H9 (cell line): ENCODE results near the gene SAXO2. TPM values are rescaled to one million over a fixed set of nuclear protein-coding genes. Genes with fewer than 3 reads are reported as not detected.
"Not testable (repeated sequence)": the region's sequence is repeated elsewhere in the genome, so short reads cannot be mapped to it uniquely, and the experiment has no call there.

Experiments used
- DNase-seq: peaks from one replicate; pipeline ENCODE4 v3.0.0-alpha.2; 2017
- H2AFZ ChIP-seq: one replicate; pipeline ENCODE4 v1.6.1; 2013; ENCODE audit warnings: mild to moderate bottlenecking, low read length, control low read depth, moderate library complexity
- H2AK5ac ChIP-seq: 2 replicates; pipeline ENCODE4 v1.6.1; 2013; ENCODE audit warnings: low read length, control low read depth, mixed read lengths; ENCODE audit not compliant: insufficient read length
- H2BK120ac ChIP-seq: one replicate; pipeline ENCODE4 v1.6.1; 2013; ENCODE audit warnings: low read depth, mild to moderate bottlenecking, low read length, control low read depth, inconsistent platforms; ENCODE audit not compliant: poor library complexity, severe bottlenecking
- H2BK12ac ChIP-seq: 2 replicates; pipeline ENCODE4 v1.6.1; 2013; ENCODE audit warnings: low read length, control low read depth, mixed read lengths, low read depth; ENCODE audit not compliant: insufficient read length
- H2BK15ac ChIP-seq: 2 replicates; pipeline ENCODE4 v1.6.1; 2013; ENCODE audit warnings: low read depth, low read length, control low read depth
- H2BK20ac ChIP-seq: one replicate; pipeline ENCODE4 v1.6.1; 2013; ENCODE audit warnings: low read depth, mild to moderate bottlenecking, low read length, control low read depth, inconsistent platforms; ENCODE audit not compliant: poor library complexity, severe bottlenecking
- H2BK5ac ChIP-seq: 2 replicates; pipeline ENCODE4 v1.6.1; 2013; ENCODE audit warnings: low read length, control low read depth, mixed read lengths; ENCODE audit not compliant: insufficient read length
- H3K14ac ChIP-seq: 2 replicates; pipeline ENCODE4 v1.6.1; 2013; ENCODE audit warnings: low read length, control low read depth; ENCODE audit not compliant: insufficient read depth
- H3K18ac ChIP-seq: 2 replicates; pipeline ENCODE4 v1.6.1; 2013; ENCODE audit warnings: low read depth, mild to moderate bottlenecking, mixed read lengths, low read length, control low read depth; ENCODE audit not compliant: insufficient read length
- H3K23ac ChIP-seq: 2 replicates; pipeline ENCODE4 v1.6.1; 2013; ENCODE audit warnings: low read length, control low read depth, mixed read lengths, low read depth; ENCODE audit not compliant: insufficient read length
- H3K23me2 ChIP-seq: 2 replicates; pipeline ENCODE4 v1.6.1; 2013; ENCODE audit warnings: low read depth, mild to moderate bottlenecking, mixed read lengths, low read length, control low read depth; ENCODE audit not compliant: insufficient read length, poor library complexity, severe bottlenecking
- H3K27ac ChIP-seq: 2 replicates; pipeline ENCODE4 v1.5.1; 2013; ENCODE audit warnings: low read length, control low read depth, mixed read lengths, low read depth; ENCODE audit not compliant: insufficient read length
- H3K27me3 ChIP-seq: 2 replicates; pipeline ENCODE4 v1.6.1; 2013; ENCODE audit warnings: low read length, control low read depth, inconsistent platforms; ENCODE audit not compliant: insufficient read depth
- H3K4ac ChIP-seq: 2 replicates; pipeline ENCODE4 v1.6.1; 2013; ENCODE audit warnings: low read depth, mild to moderate bottlenecking, control low read depth, inconsistent platforms, low read length, moderate library complexity
- H3K4me1 ChIP-seq: 2 replicates; pipeline ENCODE4 v1.6.1; 2013; ENCODE audit warnings: low read length, control low read depth, inconsistent platforms; ENCODE audit not compliant: insufficient read depth
- H3K4me2 ChIP-seq: 2 replicates; pipeline ENCODE4 v1.6.1; 2013; ENCODE audit warnings: low read length, control low read depth, mixed read lengths; ENCODE audit not compliant: insufficient read length, insufficient read depth
- H3K56ac ChIP-seq: 2 replicates; pipeline ENCODE4 v1.6.1; 2013; ENCODE audit warnings: low read depth, mild to moderate bottlenecking, mixed read lengths, low read length, control low read depth; ENCODE audit not compliant: insufficient read length
- H3K79me1 ChIP-seq: 2 replicates; pipeline ENCODE4 v1.6.1; 2013; ENCODE audit warnings: low read depth, mild to moderate bottlenecking, moderate library complexity, low read length, control low read depth, inconsistent platforms; ENCODE audit not compliant: insufficient read depth, poor library complexity, severe bottlenecking
- H3K79me2 ChIP-seq: 2 replicates; pipeline ENCODE4 v1.6.1; 2013; ENCODE audit warnings: low read length, control low read depth, inconsistent platforms; ENCODE audit not compliant: insufficient read depth
- H3K9ac ChIP-seq: 2 replicates; pipeline ENCODE4 v1.6.1; 2013; ENCODE audit warnings: low read length, control low read depth, mixed read lengths; ENCODE audit not compliant: insufficient read length; ENCODE audit errors: extremely low read depth
- H3K9me3 ChIP-seq: one replicate; pipeline ENCODE4 v1.6.1; 2013; ENCODE audit warnings: low read depth, low read length, inconsistent platforms; ENCODE audit not compliant: control insufficient read depth
- H3T11ph ChIP-seq: one replicate; pipeline ENCODE4 v1.6.1; 2013; ENCODE audit warnings: mild to moderate bottlenecking, low read length, control low read depth, inconsistent platforms
- H4K20me1 ChIP-seq: one replicate; pipeline ENCODE4 v1.6.1; 2013; ENCODE audit not compliant: control insufficient read depth, insufficient read length, insufficient read depth
- H4K5ac ChIP-seq: 2 replicates; pipeline ENCODE4 v1.6.1; 2013; ENCODE audit warnings: low read depth, mild to moderate bottlenecking, mixed read lengths, low read length, control low read depth; ENCODE audit not compliant: insufficient read length
- H4K8ac ChIP-seq: replicated peaks from 2 replicates; pipeline ENCODE4 v1.6.1; 2013; ENCODE audit warnings: low read length, control low read depth, mixed read lengths, low read depth; ENCODE audit not compliant: insufficient read length
- H4K91ac ChIP-seq: 2 replicates; pipeline ENCODE4 v1.6.1; 2013; ENCODE audit warnings: low read depth, mild to moderate bottlenecking, moderate library complexity, mixed read lengths, low read length, control low read depth; ENCODE audit not compliant: insufficient read length
- H3K27ac Mint-ChIP-seq, 3 experiments: 2 replicates in 2 of 3; 3 replicates in 1 of 3; pipeline ENCODE4 v1.8.0; 2020 to 2021; ENCODE audit warnings: mixed read lengths in 3 of 3, mild to moderate bottlenecking in 1 of 3, moderate library complexity in 1 of 3
- H3K27me3 Mint-ChIP-seq: 2 replicates; pipeline ENCODE4 v1.8.0; 2021; ENCODE audit warnings: low read depth, mild to moderate bottlenecking, moderate library complexity, mixed read lengths
- H3K36me3 Mint-ChIP-seq, 3 experiments: 2 replicates in 2 of 3; 3 replicates in 1 of 3; pipeline ENCODE4 v1.8.0; 2020 to 2021; ENCODE audit warnings: low read depth in 3 of 3, mixed read lengths in 3 of 3; ENCODE audit not compliant: insufficient read depth in 1 of 3
- H3K4me1 Mint-ChIP-seq, 2 experiments: 2 replicates each; pipeline ENCODE4 v1.8.0; 2020; ENCODE audit warnings: mixed read lengths in 2 of 2
- H3K4me3 Mint-ChIP-seq, 2 experiments: 2 replicates in 1 of 2; 3 replicates in 1 of 2; pipeline ENCODE4 v1.8.0; 2020 to 2021; ENCODE audit warnings: mild to moderate bottlenecking in 2 of 2, mixed read lengths in 2 of 2, moderate library complexity in 1 of 2
- H3K9me3 Mint-ChIP-seq, 2 experiments: 2 replicates in 1 of 2; 3 replicates in 1 of 2; pipeline ENCODE4 v1.8.0; 2020; ENCODE audit warnings: mild to moderate bottlenecking in 2 of 2, mixed read lengths in 2 of 2, moderate library complexity in 1 of 2
- WGBS: extraction: QIAGEN DNeasy Blood & Tissue Kit; methylation state at CpG from one replicate; pipeline ENCODE4 v1.1.7; 2013; ENCODE audit warnings: missing lambda C conversion rate, low lambda C conversion rate, mixed read lengths; ENCODE audit not compliant: insufficient read length; ENCODE audit errors: extremely low coverage; 5-methylcytosine and 5-hydroxymethylcytosine counted together
- total RNA-seq: library from RNA; stranded (reverse); gene quantifications from 2 replicates; pipeline ENCODE4 v1.2.1, GENCODE V29; 2021
- TF ChIP-seq, protein P1 (sequence below): fragments of 200-600 bp; sonication (generic); conservative IDR thresholded peaks from 3 replicates; pipeline ENCODE4 v1.8.0; 2021; ENCODE audit warnings: antibody characterized with exemption, mild to moderate bottlenecking

Gene SAXO2
- total RNA-seq, 1 experiment from 2014 or later = 3.1 TPM

DNA sequence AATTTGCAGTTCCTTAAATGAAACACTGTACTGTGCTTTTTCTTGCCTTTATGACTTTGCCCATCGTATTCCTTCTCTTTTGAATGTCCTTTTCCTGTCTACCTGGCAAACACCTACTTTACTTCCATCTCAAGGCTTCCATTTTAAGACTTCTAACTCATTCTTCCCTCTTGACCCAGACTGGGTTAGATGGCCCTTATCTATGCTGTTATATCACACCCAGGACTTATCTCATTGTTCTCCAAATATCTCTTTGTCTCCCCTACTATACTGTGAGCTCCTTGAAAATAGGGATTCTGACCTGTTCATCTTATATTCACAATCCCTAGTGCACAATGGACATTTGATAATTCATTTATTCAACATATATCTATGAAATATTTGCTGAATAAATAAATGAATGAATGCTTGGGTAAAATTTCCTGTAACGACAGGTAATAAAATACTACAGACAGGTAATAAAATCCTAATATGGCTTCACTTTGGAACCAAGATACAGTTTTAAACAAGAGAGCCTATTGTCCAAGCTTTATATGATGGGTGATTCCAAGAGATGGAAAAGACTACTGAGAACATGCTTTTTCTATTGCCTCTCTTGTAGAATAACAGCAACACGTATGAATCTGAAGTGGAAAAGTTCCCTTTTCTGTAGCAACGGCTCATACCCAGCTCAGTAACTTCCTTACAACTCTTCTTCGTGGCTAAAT is 22.8 kb upstream of the SAXO2 start:
- no peak overlapping the region; a peak in 1 of 7 replicates for H3K27ac Mint-ChIP-seq

DNA sequence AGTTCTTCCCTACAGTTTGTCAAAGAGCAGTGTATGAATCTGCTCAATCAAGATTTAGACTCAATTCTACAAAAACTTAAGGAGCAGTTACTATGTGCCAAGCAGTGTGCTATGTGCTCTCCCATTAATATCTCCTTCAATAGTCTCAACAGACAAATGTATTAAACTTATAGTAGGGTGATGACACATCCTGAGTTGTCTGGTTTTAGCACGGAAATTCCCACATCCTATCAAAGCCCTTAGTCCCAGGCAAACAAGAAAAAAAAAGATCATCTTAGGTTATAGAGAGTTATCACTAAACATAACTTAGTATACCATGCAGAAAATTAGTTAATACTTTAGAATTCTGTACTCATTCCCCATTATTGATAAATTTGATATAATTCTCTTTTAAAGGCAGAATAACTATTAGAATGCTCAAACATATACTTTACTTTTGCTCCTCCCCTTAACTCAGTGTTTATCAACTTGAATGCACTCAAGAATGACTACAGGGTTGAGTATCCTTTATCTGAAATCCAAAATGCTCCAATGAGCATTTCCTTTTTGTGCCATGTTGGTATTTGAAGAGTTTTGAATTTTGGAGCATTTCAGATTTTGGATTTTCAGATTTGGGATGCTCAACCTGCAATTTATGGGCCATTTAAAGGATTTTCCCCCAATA is 20.6 kb upstream of the SAXO2 start:
- not testable (repeated sequence) for H4K8ac ChIP-seq, H3K4me2 ChIP-seq, H3K9me3 ChIP-seq, H3K9ac ChIP-seq, H3K27me3 ChIP-seq, H3K79me1 ChIP-seq, H4K20me1 ChIP-seq, H3K79me2 ChIP-seq, H3K4me1 Mint-ChIP-seq, H3K18ac ChIP-seq, H3K4ac ChIP-seq, H3K9me3 Mint-ChIP-seq, H3K56ac ChIP-seq, H2BK20ac ChIP-seq, H2BK12ac ChIP-seq, H3K4me1 ChIP-seq, H4K91ac ChIP-seq, H3K27me3 Mint-ChIP-seq, H3K27ac Mint-ChIP-seq, H3K27ac ChIP-seq, H3K14ac ChIP-seq, H3K4me3 Mint-ChIP-seq, H2BK15ac ChIP-seq, H2AFZ ChIP-seq, H2BK120ac ChIP-seq, DNase-seq, H4K5ac ChIP-seq, H2BK5ac ChIP-seq, H3K23me2 ChIP-seq, H2AK5ac ChIP-seq, H3K23ac ChIP-seq, H3T11ph ChIP-seq
- H3K36me3 Mint-ChIP-seq = peaks cover 3 to 40% (median 18%) of the 10 kb centered on the region in 3 experiments; a peak in 5 of 7 replicates
- WGBS = no CpG with 5 or more reads among the region's 1 CpG

More for the DNA sequence above, 22.8 kb upstream of the SAXO2 start:
- Histone ChIP-seq H2BK120ac (no peak overlapping the region), H3K9ac (no peak overlapping the region), H4K8ac (no peak overlapping the region), H2AFZ (no peak overlapping the region), H2BK5ac (no peak overlapping the region), H4K5ac (no peak overlapping the region), H3K4me1 (no peaks in the 10 kb centered on the region), H3K4ac (no peak overlapping the region), H2BK15ac (no peak overlapping the region), H3K14ac (no peak overlapping the region), H2AK5ac (no peak overlapping the region), H3K4me2 (no peak overlapping the region), H3K23me2 (no peaks in the 10 kb centered on the region), H3K27me3 (no peaks in the 10 kb centered on the region), H3T11ph (no peak overlapping the region), H3K27ac (no peak overlapping the region), H3K56ac (no peak overlapping the region), H3K18ac (no peak overlapping the region), H3K9me3 (no peaks in the 10 kb centered on the region), H3K79me1 (no peaks in the 10 kb centered on the region), H4K20me1 (no peaks in the 10 kb centered on the region), H3K79me2 (no peaks in the 10 kb centered on the region), H4K91ac (no peak overlapping the region), H3K23ac (no peak overlapping the region), H2BK12ac (no peak overlapping the region), H2BK20ac (no peak overlapping the region)
- Mint-ChIP-seq H3K36me3 (peaks cover 3 to 43% (median 19%) of the 10 kb centered on the region in 3 experiments; a peak in 5 of 7 replicates), H3K4me1 (no peaks in the 10 kb centered on the region), H3K27me3 (no peaks in the 10 kb centered on the region), H3K4me3 (no peak overlapping the region), H3K9me3 (no peaks in the 10 kb centered on the region)
- no CpG with 5 or more reads among the region's 5 CpGs for WGBS
- TF ChIP-seq, protein P1, sequence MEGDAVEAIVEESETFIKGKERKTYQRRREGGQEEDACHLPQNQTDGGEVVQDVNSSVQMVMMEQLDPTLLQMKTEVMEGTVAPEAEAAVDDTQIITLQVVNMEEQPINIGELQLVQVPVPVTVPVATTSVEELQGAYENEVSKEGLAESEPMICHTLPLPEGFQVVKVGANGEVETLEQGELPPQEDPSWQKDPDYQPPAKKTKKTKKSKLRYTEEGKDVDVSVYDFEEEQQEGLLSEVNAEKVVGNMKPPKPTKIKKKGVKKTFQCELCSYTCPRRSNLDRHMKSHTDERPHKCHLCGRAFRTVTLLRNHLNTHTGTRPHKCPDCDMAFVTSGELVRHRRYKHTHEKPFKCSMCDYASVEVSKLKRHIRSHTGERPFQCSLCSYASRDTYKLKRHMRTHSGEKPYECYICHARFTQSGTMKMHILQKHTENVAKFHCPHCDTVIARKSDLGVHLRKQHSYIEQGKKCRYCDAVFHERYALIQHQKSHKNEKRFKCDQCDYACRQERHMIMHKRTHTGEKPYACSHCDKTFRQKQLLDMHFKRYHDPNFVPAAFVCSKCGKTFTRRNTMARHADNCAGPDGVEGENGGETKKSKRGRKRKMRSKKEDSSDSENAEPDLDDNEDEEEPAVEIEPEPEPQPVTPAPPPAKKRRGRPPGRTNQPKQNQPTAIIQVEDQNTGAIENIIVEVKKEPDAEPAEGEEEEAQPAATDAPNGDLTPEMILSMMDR = no peak
- no peak for DNase-seq
